GM23338 (cell line): Measurements from ENCODE around the gene TEX54. TPM values are rescaled to one million over a fixed set of nuclear protein-coding genes. Genes with fewer than 3 reads are reported as not detected.

Source experiments
- ATAC-seq: fragments of 200-7000 bp; cut with Tn5 transposase; 3 replicates; pipeline ENCODE4 v1.9.1; 2020
- DNase-seq: peaks from one replicate; pipeline ENCODE4 v3.0.0-alpha.2; 2015; ENCODE audit warnings: low spot score
- H2AFZ ChIP-seq: fragments of 200-600 bp; sonication (generic); 2 replicates; pipeline ENCODE4 v1.8.0; 2016; ENCODE audit warnings: antibody characterized with exemption, mild to moderate bottlenecking, moderate library complexity
- H3F3A ChIP-seq: fragments of 200-600 bp; sonication (generic); replicated peaks from 2 replicates; pipeline ENCODE4 v1.8.0; 2017; ENCODE audit warnings: antibody characterized with exemption, mixed run types, low read depth
- H3K27ac ChIP-seq: fragments of 200-600 bp; sonication (generic); 2 replicates; pipeline ENCODE4 v1.6.1; 2016; ENCODE audit warnings: low read depth
- H3K27me3 ChIP-seq: fragments of 200-600 bp; sonication (generic); 2 replicates; pipeline ENCODE4 v1.8.0; 2016; ENCODE audit warnings: mild to moderate bottlenecking, mixed run types, moderate library complexity; ENCODE audit not compliant: insufficient read depth
- H3K36me3 ChIP-seq: fragments of 200-600 bp; sonication (generic); 2 replicates; pipeline ENCODE4 v1.8.0; 2016; ENCODE audit warnings: mild to moderate bottlenecking; ENCODE audit not compliant: insufficient read depth
- H3K4me1 ChIP-seq: fragments of 200-600 bp; sonication (generic); 2 replicates; pipeline ENCODE4 v1.8.0; 2016; ENCODE audit warnings: mild to moderate bottlenecking, moderate library complexity; ENCODE audit not compliant: insufficient read depth
- H3K4me2 ChIP-seq: fragments of 200-600 bp; sonication (generic); 2 replicates; pipeline ENCODE4 v1.7.1; 2017; ENCODE audit warnings: mixed run types
- H3K4me3 ChIP-seq: fragments of 200-600 bp; sonication (generic); 2 replicates; pipeline ENCODE4 v1.6.1; 2016; ENCODE audit warnings: mixed run types
- H3K79me2 ChIP-seq: fragments of 200-600 bp; sonication (generic); replicated peaks from 2 replicates; pipeline ENCODE4 v1.8.0; 2017; ENCODE audit warnings: mild to moderate bottlenecking; ENCODE audit not compliant: insufficient read depth
- H3K9me2 ChIP-seq: fragments of 200-600 bp; sonication (generic); 2 replicates; pipeline ENCODE4 v1.8.0; 2017; ENCODE audit not compliant: insufficient read depth
- H4K20me1 ChIP-seq: fragments of 200-600 bp; sonication (generic); replicated peaks from 2 replicates; pipeline ENCODE4 v1.8.0; 2017; ENCODE audit warnings: mild to moderate bottlenecking; ENCODE audit not compliant: insufficient read depth
- H3K27ac Mint-ChIP-seq: 2 replicates; pipeline ENCODE4 v1.8.0; 2020; ENCODE audit warnings: inconsistent platforms, mild to moderate bottlenecking, moderate library complexity, mixed read lengths
- H3K27me3 Mint-ChIP-seq: 3 replicates; pipeline ENCODE4 v1.8.0; 2022; ENCODE audit warnings: low read depth, mild to moderate bottlenecking, moderate library complexity, mixed read lengths, inconsistent platforms; ENCODE audit not compliant: insufficient read depth, poor library complexity
- H3K36me3 Mint-ChIP-seq: 3 replicates; pipeline ENCODE4 v1.8.0; 2021; ENCODE audit warnings: low read depth, mild to moderate bottlenecking, inconsistent platforms, moderate library complexity, mixed read lengths
- H3K4me1 Mint-ChIP-seq: 3 replicates; pipeline ENCODE4 v1.8.0; 2020; ENCODE audit warnings: mild to moderate bottlenecking, inconsistent platforms, mixed read lengths
- H3K4me3 Mint-ChIP-seq: 3 replicates; pipeline ENCODE4 v1.8.0; 2021; ENCODE audit warnings: moderate library complexity, mild to moderate bottlenecking, inconsistent platforms, mixed read lengths
- H3K9me3 Mint-ChIP-seq: 3 replicates; pipeline ENCODE4 v1.8.0; 2020; ENCODE audit warnings: moderate library complexity, mild to moderate bottlenecking, inconsistent platforms, mixed read lengths
- CREB1 ChIP-seq: fragments of 250-450 bp; sonication (Bioruptor Pico); IDR thresholded peaks from 2 replicates; pipeline ENCODE4 v1.5.0; 2020; ENCODE audit warnings: low read depth, mild to moderate bottlenecking, moderate library complexity
- EZH2 ChIP-seq: fragments of 200-600 bp; sonication (generic); IDR thresholded peaks from one replicate; pipeline ENCODE4 v1.8.0; 2017; ENCODE audit warnings: antibody characterized with exemption, mild to moderate bottlenecking, low read depth; ENCODE audit not compliant: unreplicated experiment
- EZH2phosphoT487 ChIP-seq: fragments of 200-600 bp; sonication (generic); IDR thresholded peaks from one replicate; pipeline ENCODE4 v1.8.1; 2018; ENCODE audit warnings: antibody characterized with exemption; ENCODE audit not compliant: unreplicated experiment
- JUNB ChIP-seq: IDR thresholded peaks from one replicate; pipeline ENCODE4 v1.6.1; 2016; ENCODE audit warnings: antibody characterized with exemption; ENCODE audit not compliant: unreplicated experiment
- NANOG ChIP-seq: IDR thresholded peaks from 2 replicates; pipeline ENCODE4 v1.6.1; 2016; ENCODE audit warnings: antibody characterized with exemption, borderline replicate concordance
- POLR2AphosphoS5 ChIP-seq: IDR thresholded peaks from 2 replicates; pipeline ENCODE4 v1.6.1; 2016; ENCODE audit warnings: antibody characterized with exemption, low read depth
- STAT1 ChIP-seq: IDR thresholded peaks from one replicate; pipeline ENCODE4 v1.6.1; 2016; ENCODE audit warnings: antibody characterized with exemption; ENCODE audit not compliant: unreplicated experiment
- ZNF114 ChIP-seq: fragments of 250-450 bp; sonication (Bioruptor Pico); IDR thresholded peaks from 2 replicates; pipeline ENCODE4 v1.5.0; 2020; ENCODE audit warnings: mild to moderate bottlenecking, moderate library complexity
- ZNF331 ChIP-seq: fragments of 250-450 bp; sonication (Bioruptor Pico); IDR thresholded peaks from 2 replicates; pipeline ENCODE4 v1.5.0; 2020; ENCODE audit warnings: low read depth, mild to moderate bottlenecking, moderate library complexity
- polyA plus RNA-seq: library from polyadenylated mRNA; unstranded; fragments of >200 nt; fragmentation: Nextera tagmentation; extraction: Ambion mirVana; gene quantifications from 2 replicates; pipeline ENCODE4 v1.2.1, GENCODE V29; 2016
- total RNA-seq: library from RNA; depleted of rRNA; stranded (reverse); fragments of >200 nt; shearing (Covaris generic); gene quantifications from 2 replicates; pipeline ENCODE4 v1.2.3, GENCODE V29; 2014
- TF ChIP-seq, protein P1 (sequence below): fragments of 250-450 bp; sonication (Bioruptor Pico); IDR thresholded peaks from 2 replicates; pipeline ENCODE4 v1.5.0; 2020; ENCODE audit warnings: mild to moderate bottlenecking, moderate library complexity
- TF ChIP-seq, protein P2 (sequence below): IDR thresholded peaks from 2 replicates; pipeline ENCODE4 v1.6.1; 2016; ENCODE audit warnings: antibody characterized with exemption
- TF ChIP-seq, protein P3 (sequence below): IDR thresholded peaks from one replicate; pipeline ENCODE4 v1.6.1; 2018; ENCODE audit warnings: antibody characterized with exemption; ENCODE audit not compliant: unreplicated experiment
- TF ChIP-seq, protein P4 (sequence below), 2 experiments: fragments of 200-600 bp in 1 of 2; sonication (generic) in 1 of 2; conservative IDR thresholded peaks; 2 replicates each; pipeline versions ENCODE4 v1.5.1 to v1.6.1; 2016 to 2017; ENCODE audit warnings: antibody characterized with exemption in 2 of 2, low read depth in 2 of 2, mild to moderate bottlenecking in 2 of 2, moderate library complexity in 1 of 2

The TEX54 gene
- total and polyA plus RNA-seq, 2 experiments from 2014 or later: 1.9 TPM; not detected in 1

DNA sequence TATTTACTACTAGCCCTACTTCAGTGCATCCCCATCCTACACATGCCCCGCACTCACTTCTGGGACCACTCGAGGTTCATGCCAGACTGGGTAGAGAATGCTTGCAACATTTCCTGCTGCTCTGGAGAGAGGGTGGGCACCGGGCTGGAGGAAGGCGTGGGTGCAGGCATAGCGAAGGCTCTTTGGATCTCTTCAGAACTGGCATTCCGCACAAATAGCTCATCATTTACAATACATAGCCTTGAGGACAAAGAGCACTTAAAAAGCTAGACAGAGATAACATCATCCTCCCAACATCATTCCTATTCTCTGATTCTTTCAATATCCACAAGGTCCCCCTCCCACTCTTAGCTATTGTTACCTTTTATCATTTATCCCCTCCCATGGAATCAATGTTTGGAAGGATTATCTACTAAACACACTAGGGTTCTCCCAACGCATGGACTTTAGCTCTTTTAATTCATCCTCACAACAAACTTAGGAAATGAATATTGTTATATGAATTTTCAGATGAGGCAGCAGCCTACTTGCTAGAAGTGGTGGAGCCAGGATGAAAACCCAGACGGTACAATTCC is 38.4 kb downstream of the TEX54 start:
- no peaks in the 10 kb centered on the region for H3K9me3 Mint-ChIP-seq
- Histone ChIP-seq H3K79me2 (peaks cover 23% of the 10 kb centered on the region), H3K4me1 (peaks cover 7% of the 10 kb centered on the region; the same call in 1 of the 2 replicates), H3K9me2 (no peaks in the 10 kb centered on the region), H2AFZ (no peak overlapping the region), H3K4me2 (no peak overlapping the region), H3F3A (peaks cover 47% of the 10 kb centered on the region), H3K27ac (0 out of 2 replicates have a peak overlapping the region, but pooled peaks have one; percentile 26), H3K27me3 (no peaks in the 10 kb centered on the region), H3K36me3 (peaks cover 64% of the 10 kb centered on the region), H3K4me3 (no peak overlapping the region), H4K20me1 (peaks cover 3% of the 10 kb centered on the region)
- TF ChIP-seq EZH2 (no peak), EZH2phosphoT487 (no peak), POLR2AphosphoS5 (no peak), CREB1 (CRISPR knock-in tag) (no peak), STAT1 (no peak), ZNF331 (no peak), JUNB (no peak), ZNF114 (CRISPR knock-in tag) (no peak), NANOG (no peak)
- TF ChIP-seq, protein P1, sequence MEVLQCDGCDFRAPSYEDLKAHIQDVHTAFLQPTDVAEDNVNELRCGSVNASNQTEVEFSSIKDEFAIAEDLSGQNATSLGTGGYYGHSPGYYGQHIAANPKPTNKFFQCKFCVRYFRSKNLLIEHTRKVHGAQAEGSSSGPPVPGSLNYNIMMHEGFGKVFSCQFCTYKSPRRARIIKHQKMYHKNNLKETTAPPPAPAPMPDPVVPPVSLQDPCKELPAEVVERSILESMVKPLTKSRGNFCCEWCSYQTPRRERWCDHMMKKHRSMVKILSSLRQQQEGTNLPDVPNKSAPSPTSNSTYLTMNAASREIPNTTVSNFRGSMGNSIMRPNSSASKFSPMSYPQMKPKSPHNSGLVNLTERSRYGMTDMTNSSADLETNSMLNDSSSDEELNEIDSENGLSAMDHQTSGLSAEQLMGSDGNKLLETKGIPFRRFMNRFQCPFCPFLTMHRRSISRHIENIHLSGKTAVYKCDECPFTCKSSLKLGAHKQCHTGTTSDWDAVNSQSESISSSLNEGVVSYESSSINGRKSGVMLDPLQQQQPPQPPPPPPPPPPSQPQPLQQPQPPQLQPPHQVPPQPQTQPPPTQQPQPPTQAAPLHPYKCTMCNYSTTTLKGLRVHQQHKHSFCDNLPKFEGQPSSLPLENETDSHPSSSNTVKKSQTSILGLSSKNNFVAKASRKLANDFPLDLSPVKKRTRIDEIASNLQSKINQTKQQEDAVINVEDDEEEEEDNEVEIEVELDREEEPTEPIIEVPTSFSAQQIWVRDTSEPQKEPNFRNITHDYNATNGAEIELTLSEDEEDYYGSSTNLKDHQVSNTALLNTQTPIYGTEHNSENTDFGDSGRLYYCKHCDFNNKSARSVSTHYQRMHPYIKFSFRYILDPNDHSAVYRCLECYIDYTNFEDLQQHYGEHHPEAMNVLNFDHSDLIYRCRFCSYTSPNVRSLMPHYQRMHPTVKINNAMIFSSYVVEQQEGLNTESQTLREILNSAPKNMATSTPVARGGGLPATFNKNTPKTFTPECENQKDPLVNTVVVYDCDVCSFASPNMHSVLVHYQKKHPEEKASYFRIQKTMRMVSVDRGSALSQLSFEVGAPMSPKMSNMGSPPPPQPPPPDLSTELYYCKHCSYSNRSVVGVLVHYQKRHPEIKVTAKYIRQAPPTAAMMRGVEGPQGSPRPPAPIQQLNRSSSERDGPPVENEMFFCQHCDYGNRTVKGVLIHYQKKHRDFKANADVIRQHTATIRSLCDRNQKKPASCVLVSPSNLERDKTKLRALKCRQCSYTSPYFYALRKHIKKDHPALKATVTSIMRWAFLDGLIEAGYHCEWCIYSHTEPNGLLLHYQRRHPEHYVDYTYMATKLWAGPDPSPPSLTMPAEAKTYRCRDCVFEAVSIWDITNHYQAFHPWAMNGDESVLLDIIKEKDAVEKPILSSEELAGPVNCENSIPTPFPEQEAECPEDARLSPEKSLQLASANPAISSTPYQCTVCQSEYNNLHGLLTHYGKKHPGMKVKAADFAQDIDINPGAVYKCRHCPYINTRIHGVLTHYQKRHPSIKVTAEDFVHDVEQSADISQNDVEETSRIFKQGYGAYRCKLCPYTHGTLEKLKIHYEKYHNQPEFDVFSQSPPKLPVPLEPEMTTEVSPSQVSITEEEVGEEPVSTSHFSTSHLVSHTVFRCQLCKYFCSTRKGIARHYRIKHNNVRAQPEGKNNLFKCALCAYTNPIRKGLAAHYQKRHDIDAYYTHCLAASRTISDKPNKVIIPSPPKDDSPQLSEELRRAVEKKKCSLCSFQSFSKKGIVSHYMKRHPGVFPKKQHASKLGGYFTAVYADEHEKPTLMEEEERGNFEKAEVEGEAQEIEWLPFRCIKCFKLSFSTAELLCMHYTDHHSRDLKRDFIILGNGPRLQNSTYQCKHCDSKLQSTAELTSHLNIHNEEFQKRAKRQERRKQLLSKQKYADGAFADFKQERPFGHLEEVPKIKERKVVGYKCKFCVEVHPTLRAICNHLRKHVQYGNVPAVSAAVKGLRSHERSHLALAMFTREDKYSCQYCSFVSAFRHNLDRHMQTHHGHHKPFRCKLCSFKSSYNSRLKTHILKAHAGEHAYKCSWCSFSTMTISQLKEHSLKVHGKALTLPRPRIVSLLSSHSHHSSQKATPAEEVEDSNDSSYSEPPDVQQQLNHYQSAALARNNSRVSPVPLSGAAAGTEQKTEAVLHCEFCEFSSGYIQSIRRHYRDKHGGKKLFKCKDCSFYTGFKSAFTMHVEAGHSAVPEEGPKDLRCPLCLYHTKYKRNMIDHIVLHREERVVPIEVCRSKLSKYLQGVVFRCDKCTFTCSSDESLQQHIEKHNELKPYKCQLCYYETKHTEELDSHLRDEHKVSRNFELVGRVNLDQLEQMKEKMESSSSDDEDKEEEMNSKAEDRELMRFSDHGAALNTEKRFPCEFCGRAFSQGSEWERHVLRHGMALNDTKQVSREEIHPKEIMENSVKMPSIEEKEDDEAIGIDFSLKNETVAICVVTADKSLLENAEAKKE: no peak
- TF ChIP-seq, protein P2, sequence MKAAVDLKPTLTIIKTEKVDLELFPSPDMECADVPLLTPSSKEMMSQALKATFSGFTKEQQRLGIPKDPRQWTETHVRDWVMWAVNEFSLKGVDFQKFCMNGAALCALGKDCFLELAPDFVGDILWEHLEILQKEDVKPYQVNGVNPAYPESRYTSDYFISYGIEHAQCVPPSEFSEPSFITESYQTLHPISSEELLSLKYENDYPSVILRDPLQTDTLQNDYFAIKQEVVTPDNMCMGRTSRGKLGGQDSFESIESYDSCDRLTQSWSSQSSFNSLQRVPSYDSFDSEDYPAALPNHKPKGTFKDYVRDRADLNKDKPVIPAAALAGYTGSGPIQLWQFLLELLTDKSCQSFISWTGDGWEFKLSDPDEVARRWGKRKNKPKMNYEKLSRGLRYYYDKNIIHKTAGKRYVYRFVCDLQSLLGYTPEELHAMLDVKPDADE: no peak
- TF ChIP-seq, protein P3, sequence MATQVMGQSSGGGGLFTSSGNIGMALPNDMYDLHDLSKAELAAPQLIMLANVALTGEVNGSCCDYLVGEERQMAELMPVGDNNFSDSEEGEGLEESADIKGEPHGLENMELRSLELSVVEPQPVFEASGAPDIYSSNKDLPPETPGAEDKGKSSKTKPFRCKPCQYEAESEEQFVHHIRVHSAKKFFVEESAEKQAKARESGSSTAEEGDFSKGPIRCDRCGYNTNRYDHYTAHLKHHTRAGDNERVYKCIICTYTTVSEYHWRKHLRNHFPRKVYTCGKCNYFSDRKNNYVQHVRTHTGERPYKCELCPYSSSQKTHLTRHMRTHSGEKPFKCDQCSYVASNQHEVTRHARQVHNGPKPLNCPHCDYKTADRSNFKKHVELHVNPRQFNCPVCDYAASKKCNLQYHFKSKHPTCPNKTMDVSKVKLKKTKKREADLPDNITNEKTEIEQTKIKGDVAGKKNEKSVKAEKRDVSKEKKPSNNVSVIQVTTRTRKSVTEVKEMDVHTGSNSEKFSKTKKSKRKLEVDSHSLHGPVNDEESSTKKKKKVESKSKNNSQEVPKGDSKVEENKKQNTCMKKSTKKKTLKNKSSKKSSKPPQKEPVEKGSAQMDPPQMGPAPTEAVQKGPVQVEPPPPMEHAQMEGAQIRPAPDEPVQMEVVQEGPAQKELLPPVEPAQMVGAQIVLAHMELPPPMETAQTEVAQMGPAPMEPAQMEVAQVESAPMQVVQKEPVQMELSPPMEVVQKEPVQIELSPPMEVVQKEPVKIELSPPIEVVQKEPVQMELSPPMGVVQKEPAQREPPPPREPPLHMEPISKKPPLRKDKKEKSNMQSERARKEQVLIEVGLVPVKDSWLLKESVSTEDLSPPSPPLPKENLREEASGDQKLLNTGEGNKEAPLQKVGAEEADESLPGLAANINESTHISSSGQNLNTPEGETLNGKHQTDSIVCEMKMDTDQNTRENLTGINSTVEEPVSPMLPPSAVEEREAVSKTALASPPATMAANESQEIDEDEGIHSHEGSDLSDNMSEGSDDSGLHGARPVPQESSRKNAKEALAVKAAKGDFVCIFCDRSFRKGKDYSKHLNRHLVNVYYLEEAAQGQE: no peak
- TF ChIP-seq, protein P4, sequence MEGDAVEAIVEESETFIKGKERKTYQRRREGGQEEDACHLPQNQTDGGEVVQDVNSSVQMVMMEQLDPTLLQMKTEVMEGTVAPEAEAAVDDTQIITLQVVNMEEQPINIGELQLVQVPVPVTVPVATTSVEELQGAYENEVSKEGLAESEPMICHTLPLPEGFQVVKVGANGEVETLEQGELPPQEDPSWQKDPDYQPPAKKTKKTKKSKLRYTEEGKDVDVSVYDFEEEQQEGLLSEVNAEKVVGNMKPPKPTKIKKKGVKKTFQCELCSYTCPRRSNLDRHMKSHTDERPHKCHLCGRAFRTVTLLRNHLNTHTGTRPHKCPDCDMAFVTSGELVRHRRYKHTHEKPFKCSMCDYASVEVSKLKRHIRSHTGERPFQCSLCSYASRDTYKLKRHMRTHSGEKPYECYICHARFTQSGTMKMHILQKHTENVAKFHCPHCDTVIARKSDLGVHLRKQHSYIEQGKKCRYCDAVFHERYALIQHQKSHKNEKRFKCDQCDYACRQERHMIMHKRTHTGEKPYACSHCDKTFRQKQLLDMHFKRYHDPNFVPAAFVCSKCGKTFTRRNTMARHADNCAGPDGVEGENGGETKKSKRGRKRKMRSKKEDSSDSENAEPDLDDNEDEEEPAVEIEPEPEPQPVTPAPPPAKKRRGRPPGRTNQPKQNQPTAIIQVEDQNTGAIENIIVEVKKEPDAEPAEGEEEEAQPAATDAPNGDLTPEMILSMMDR (conservative IDR thresholded peaks at IDR 0.05; ENCODE audit: low read depth in 2 of 2): no peak
- H3K27me3 Mint-ChIP-seq: peaks cover 19% of the 10 kb centered on the region
- H3K27ac Mint-ChIP-seq: no peak overlapping the region
- H3K36me3 Mint-ChIP-seq: peaks cover 91% of the 10 kb centered on the region
- no peak for DNase-seq
- no peak for ATAC-seq
- no peak overlapping the region for H3K4me3 Mint-ChIP-seq
- peaks cover 19% of the 10 kb centered on the region for H3K4me1 Mint-ChIP-seq
